NCI-H69 (cell line): ENCODE results near the gene SLC8A1.

Source experiments
- DNase-seq: peaks from one replicate; lab custom pipeline; 2025; lab: John Stamatoyannopoulos, UW

The SLC8A1 gene

GRCh38 chr2:40451918-40452605 lies at the start of gene SLC8A1:
SLC8A1 (minus strand) TSS chr2:40452090.
- peak; percentile 82 for DNase-seq

- DNase-seq: no peak
These were observed 47.5 kb upstream of the SLC8A1 start for GRCh38 chr2:40499437-40499836.

DNA sequence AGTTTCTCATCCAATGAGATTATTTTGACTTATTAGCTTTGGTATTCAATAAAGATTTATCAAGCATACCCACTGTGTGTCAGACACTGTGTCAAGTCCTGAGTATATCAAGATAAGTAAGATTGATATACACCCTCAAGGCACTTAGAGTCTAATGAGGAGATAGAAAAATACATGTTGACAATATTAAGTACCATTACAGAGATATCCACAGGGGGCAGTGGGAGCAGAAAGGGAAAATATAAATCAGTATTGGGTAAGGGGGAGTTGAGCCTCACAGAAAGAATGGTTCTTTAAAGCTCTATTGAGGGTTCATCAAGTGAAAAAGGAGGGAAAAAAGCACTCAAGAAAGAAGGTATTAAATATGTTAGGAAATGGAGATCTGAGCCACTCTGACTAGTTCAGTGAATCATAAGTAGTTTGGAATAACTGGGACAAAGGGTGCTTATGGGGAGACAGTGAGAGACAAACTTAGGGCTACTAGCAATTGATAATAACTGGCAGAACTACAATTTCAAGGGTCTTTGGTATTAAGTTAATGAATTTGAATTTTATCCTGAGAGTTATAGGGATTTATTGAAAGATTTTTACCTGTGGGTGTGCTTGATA lies 45.5 kb upstream of the SLC8A1 start:
- peak; percentile 10 for DNase-seq

GRCh38 chr2:40489678-40489960 lies 37.7 kb upstream of the SLC8A1 start:
- no peak for DNase-seq

DNA sequence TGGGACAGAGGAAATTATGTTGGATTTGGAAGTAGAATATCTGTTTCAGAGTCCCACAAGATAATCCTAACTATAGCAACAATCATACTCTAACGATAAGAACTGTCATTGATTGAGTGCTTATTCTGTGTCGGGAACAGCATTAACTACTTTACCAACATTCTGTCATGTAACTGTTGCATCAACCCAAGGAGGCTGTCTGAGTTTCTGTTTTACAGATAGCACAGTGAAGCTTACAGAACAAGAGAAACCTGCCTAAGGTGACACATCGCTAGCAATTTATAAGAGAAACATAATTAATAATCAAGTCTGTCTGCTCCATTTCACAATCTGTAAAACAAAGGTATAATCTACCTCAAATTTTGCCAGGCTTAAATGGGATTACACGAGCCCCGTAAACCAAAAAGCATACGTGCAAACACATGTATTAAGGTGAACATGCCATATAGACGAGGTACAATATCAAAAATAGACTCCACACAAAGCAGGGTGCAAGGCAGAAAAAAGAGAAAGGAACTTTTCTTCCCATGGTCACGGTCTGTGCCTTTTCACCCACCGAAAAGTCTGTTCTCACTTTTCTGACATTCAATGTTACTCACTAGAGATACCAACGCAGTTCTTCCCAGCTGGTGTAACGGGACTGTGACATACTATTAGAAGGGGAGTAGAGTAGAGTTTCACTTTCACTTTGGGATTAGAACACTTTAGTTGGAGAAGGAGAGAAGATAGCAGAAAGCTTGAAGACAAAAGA lies 37.2 kb upstream of the SLC8A1 start:
- no peak for DNase-seq

- peak; percentile 55 for DNase-seq
These were observed 36.3 kb upstream of the SLC8A1 start for GRCh38 chr2:40488101-40488601.

DNA sequence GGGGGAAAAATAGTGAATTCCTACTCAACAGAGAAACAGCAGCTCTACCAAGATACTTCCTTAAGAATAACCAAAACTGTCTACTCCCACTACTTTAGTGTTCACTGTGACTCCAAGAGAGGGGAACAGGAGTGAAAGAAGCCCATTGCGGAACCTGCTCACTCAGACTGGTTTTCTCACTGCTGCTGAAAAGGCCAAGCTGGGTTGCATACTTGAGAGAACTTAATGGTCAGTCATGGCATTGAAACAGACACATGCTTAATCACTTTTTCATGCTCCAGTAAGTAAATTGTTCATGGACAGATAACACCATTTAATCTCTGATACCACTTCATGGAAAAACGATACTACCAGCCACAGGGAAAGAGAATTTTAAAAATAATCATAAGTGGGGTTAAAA lies 35.7 kb upstream of the SLC8A1 start:
- no peak for DNase-seq

- no peak for DNase-seq
These were observed 34.0 kb upstream of the SLC8A1 start for GRCh38 chr2:40485854-40486253.

- DNase-seq: no peak
These were observed 33.4 kb upstream of the SLC8A1 start for GRCh38 chr2:40485318-40485717.

DNA sequence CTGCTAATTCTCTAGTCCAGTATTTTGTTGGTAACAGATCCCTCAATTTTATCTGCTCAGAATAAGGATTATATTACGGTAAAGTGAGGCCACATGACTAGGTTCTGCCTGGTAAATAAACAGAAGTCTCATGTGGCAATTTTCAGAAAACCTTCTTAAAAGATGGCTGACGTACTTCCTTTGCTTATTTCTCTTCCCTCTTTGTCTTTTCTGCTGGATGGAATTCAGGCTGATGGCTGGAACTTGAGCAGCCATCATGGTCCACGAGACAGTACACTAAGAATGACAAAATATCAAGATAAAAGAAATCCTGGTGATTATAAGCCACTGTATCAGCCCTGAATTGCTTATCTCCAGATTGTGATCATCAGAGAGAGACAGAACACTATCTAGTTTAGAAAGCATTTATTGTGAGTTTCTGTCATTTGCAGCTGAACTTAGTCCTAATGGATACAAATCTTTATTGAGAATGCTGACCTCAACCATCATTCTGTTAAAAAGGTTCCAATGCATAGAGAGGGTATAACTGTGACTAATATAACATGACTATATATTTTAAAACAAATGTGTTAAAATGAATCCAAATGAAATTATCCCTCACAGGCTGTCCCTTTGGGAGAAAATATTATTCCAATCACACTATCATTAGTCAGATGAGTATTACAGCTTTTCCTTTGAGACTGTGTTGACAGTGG lies 31.8 kb upstream of the SLC8A1 start:
- DNase-seq: no peak

DNA sequence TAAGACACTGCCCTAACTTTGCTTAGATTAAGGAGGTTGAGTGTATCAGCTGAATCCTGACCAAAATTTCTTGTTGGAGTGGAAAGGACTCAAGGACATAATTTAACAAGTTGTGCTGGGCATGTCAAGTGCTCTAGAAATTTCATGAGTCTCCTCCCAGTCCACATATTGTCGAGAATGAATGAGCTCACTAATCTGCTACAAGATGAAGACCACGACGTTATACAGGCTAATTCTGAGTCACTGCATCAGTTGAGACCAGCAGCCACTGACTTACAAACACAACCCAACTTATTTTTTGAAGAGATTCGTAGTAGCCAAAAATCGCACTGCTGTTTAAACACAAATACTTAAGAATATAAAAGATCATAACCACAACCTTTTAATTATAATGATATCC lies 28.7 kb upstream of the SLC8A1 start:
- DNase-seq: no peak

- DNase-seq: no peak
These were observed 28.2 kb upstream of the SLC8A1 start for GRCh38 chr2:40480073-40480472.

- no peak for DNase-seq
These were observed 25.5 kb upstream of the SLC8A1 start for GRCh38 chr2:40477361-40477760.

- no peak for DNase-seq
These were observed 24.5 kb upstream of the SLC8A1 start for GRCh38 chr2:40476436-40476835.

- DNase-seq: no peak
These were observed 22.4 kb upstream of the SLC8A1 start for GRCh38 chr2:40474306-40474705.

GRCh38 chr2:40471866-40472265 lies 20.0 kb upstream of the SLC8A1 start:
- peak; percentile 62 for DNase-seq

DNA sequence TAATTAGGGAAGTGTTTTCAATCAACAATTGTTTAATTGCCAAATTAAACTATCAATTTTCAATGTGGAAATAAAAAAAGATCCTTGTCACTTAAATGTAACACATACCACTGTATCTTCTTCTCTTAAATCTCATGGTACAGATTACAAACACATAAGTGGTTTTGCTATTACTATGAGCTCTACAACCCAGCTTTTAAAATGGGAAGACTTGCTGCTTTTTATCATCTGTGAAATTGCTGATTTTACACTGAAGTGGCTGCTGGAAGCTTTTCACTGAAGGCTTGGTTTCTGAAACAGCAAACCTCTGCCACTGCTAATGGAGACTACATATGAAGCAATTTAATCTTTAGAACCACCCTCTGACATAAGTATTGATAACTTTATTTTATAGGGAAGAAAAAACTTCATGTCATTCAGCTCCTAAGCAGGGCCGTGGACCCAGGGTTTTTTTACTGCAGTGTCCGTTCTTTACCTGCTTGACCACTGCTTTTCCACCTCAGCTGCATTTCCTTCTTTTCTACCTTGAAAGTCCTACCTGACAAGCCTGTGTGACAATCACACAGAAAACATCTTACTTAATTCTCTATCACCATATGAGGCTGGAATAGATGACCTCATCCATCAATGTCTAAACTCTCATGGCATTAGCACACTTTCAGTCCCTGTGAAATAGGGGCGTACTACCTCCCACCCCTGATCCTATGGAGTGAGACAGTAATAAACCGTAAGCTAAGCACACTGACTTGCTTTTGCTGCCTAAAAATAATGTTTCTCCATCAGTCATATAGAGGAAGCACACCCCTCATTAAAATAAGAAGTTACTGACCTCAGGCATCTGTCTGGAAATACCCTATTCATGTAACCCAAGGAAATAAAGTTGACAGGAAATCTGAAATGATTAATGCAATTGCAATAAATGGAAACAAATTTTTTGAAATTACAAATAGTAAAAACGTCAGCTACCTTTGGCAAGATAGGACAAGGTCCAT lies 19.2 kb upstream of the SLC8A1 start:
- peak; percentile 47 for DNase-seq

DNA sequence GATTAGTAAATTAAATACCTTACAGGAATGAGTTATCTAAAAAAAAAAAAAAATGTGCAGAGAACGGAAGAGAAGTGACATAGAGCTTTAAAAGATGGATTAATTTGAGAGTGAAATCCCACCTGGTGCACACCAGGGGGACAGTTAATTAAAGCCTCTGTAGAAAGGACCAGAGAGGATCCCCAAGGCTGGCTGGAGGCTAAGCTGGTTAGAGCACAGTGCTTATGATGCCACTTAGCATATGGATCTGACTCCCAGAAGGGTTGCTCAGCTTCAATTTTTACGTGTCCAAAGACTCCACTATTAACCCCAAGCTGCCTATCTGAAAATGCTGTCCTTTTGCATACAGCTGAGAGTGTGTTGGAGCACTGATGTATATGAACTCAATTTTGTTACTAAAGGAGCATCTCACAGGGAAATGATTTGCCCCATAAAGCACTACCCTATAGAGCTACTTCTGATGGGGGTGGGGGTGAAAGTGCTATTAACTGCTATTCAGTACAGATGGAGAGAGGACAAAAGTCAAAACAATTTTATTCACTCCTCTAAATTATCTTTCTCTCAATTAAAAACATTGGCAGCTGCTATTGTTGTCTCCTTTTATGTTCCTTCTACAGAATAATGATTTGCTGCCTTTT lies 15.2 kb upstream of the SLC8A1 start:
- DNase-seq: peak; percentile 93

GRCh38 chr2:40466332-40466906 lies 14.5 kb upstream of the SLC8A1 start:
- peak; percentile 86 for DNase-seq

DNA sequence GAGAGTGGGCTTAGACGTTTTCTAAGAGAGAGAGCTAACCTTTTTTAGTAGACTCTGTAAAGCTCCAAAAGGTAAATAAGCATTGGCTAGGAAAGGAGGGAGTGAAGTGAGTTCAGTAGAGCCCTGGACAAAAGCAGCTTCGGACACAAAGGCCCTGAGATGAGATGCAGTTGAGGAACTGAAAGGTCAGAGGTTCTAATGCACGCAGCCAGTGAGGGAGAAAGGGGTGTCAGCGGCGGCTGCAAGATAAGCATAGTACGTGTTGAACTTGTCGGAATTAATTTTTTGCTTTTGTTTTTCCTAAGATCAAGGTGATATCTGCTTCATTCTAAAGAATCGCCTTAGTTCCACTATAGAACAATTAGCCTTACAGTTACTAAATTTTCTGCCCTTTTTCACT lies 11.2 kb upstream of the SLC8A1 start:
- DNase-seq: no peak
